H1 (cell line): ENCODE results near the gene NME8. TPM values are rescaled to one million over a fixed set of nuclear protein-coding genes. Genes with fewer than 3 reads are reported as not detected.

Experiments
- CHD1 ChIP-seq: IDR thresholded peaks from 2 replicates; pipeline ENCODE4 v1.6.1; 2012; ENCODE audit warnings: low read depth, low read length, improper control_type of control experiment
- CHD7 ChIP-seq: fragments of 300-600 bp; sonication (generic); IDR thresholded peaks from 2 replicates; pipeline ENCODE4 v1.7.1; 2012; ENCODE audit warnings: low read length, moderate library complexity, mild to moderate bottlenecking, inconsistent platforms; ENCODE audit not compliant: insufficient replicate concordance
- EZH2 ChIP-seq: fragments of 200-600 bp; sonication (generic); IDR thresholded peaks from 2 replicates; pipeline ENCODE4 v1.7.1; 2012; ENCODE audit warnings: low read depth, mild to moderate bottlenecking, moderate library complexity, low read length, inconsistent platforms; ENCODE audit not compliant: severe bottlenecking
- FOSL1 ChIP-seq: IDR thresholded peaks from 2 replicates; pipeline ENCODE4 v1.6.1; 2011; ENCODE audit warnings: mild to moderate bottlenecking, low read depth, low read length, moderate library complexity; ENCODE audit not compliant: insufficient read depth
- MAFK ChIP-seq: IDR thresholded peaks from 2 replicates; pipeline ENCODE4 v1.6.1; 2012; ENCODE audit warnings: low read depth, mild to moderate bottlenecking, improper control_type of control experiment, low read length
- SP4 ChIP-seq: IDR thresholded peaks from 2 replicates; pipeline ENCODE4 v1.6.1; 2012; ENCODE audit warnings: low read length, inconsistent platforms
- polyA plus RNA-seq, 7 experiments: library from polyadenylated mRNA; depleted of rRNA in 3 of 7; stranded (reverse) in 5 of 7; unstranded in 2 of 7; fragments of >200 nt in 5 of 7; fragments of 200-250 nt in 2 of 7; gene quantifications; 1 replicate in 5 of 7; 2 replicates in 1 of 7; 4 replicates in 1 of 7; pipeline versions ENCODE4 v1.2.1 to v1.2.3, GENCODE V29; 2011 to 2013; ENCODE audit warnings: missing spikeins in 2 of 7, mixed read lengths in 2 of 7
- total RNA-seq: library from RNA; stranded (reverse); fragmentation: NEBNext Ultra II Directional; extraction: Animal tissue kit (Norgen Biotek cat#: 25700); gene quantifications from 2 replicates; pipeline ENCODE4 v1.2.1, GENCODE V29; 2021

The NME8 gene
- total and polyA plus RNA-seq, 2 of the 8 experiments (the other 6 are each of a cell fraction or from before 2014, with no cell fraction given): 0.22 to 0.44 TPM

GRCh38 chr7:37923996-37924395 lies 75.6 kb downstream of the NME8 start (continued):
- no peak for TF ChIP-seq CHD7
- TF ChIP-seq SP4: no peak
- TF ChIP-seq MAFK: no peak
- no peak for TF ChIP-seq CHD1
- TF ChIP-seq FOSL1: no peak
- TF ChIP-seq EZH2: no peak
